H1 (cell line): ENCODE measurements around the gene GIT1. TPM values are rescaled to one million over a fixed set of nuclear protein-coding genes. Genes with fewer than 3 reads are reported as not detected.

Source experiments
- CTCF ChIA-PET: fragments of 300-600 bp; sonication (Branson Sonifier 250); formaldehyde crosslinking; loops from one replicate; lab custom pipeline; 2021; ENCODE audit not compliant: partially characterized antibody; lab: Charles Lee
- POLR2A ChIA-PET: fragments of 300-600 bp; sonication (Branson Sonifier 250); formaldehyde crosslinking; loops from one replicate; lab custom pipeline; 2021; ENCODE audit warnings: inconsistent platforms; ENCODE audit not compliant: partially characterized antibody; lab: Charles Lee
- DNase-seq, 2 experiments: peaks; one replicate each; pipeline versions ENCODE4 v3.0.0 to v3.0.0-alpha.2; 2010 to 2022; ENCODE audit warnings: low spot score in 2 of 2, low read depth in 1 of 2, mixed read lengths in 1 of 2
- FAIRE-seq: peaks from 2 replicates; lab custom pipeline; 2011; peaks lifted over from hg19 to GRCh38; lab: Jason Lieb, UNC
- H2AFZ ChIP-seq: 2 replicates; pipeline ENCODE4 v1.8.1; 2012; ENCODE audit warnings: low read length, inconsistent platforms
- H2AK5ac ChIP-seq: 2 replicates; pipeline ENCODE4 v1.6.1; 2013; ENCODE audit warnings: low read depth, low read length
- H2BK120ac ChIP-seq: replicated peaks from 2 replicates; pipeline ENCODE3; 2013; ENCODE audit warnings: low read depth, low read length, inconsistent platforms
- H2BK12ac ChIP-seq: 2 replicates; pipeline ENCODE4 v1.6.1; 2013; ENCODE audit warnings: low read depth, low read length
- H2BK15ac ChIP-seq: 2 replicates; pipeline ENCODE4 v1.6.1; 2013; ENCODE audit warnings: low read length
- H2BK20ac ChIP-seq: 2 replicates; pipeline ENCODE4 v1.6.1; 2013; ENCODE audit warnings: low read length
- H2BK5ac ChIP-seq: 2 replicates; pipeline ENCODE4 v1.6.1; 2013; ENCODE audit warnings: low read depth, low read length
- H3K14ac ChIP-seq: 2 replicates; pipeline ENCODE4 v1.6.1; 2013; ENCODE audit warnings: inconsistent platforms; ENCODE audit not compliant: insufficient read length
- H3K18ac ChIP-seq: 2 replicates; pipeline ENCODE4 v1.6.1; 2013; ENCODE audit warnings: low read length; ENCODE audit errors: extremely low read depth
- H3K23ac ChIP-seq: 2 replicates; pipeline ENCODE4 v1.6.1; 2013; ENCODE audit warnings: inconsistent platforms; ENCODE audit not compliant: insufficient read length
- H3K23me2 ChIP-seq: 2 replicates; pipeline ENCODE4 v1.6.1; 2013; ENCODE audit warnings: low read depth, low read length
- H3K27ac ChIP-seq: 2 replicates; pipeline ENCODE4 v1.6.1; 2011; ENCODE audit warnings: low read depth, low read length, inconsistent platforms
- H3K27me3 ChIP-seq, 4 experiments: replicated peaks in 1 of 4; 1 replicate in 1 of 4; 2 replicates in 3 of 4; pipeline versions ENCODE4 v1.6.1 to v1.8.1; 2011 to 2013; ENCODE audit warnings: low read length in 3 of 4, mild to moderate bottlenecking in 3 of 4, inconsistent platforms in 2 of 4, mixed read lengths in 2 of 4, moderate library complexity in 1 of 4; ENCODE audit not compliant: control insufficient read depth in 3 of 4, insufficient read depth in 3 of 4; ENCODE audit errors: extremely low read depth in 1 of 4
- H3K36me3 ChIP-seq, 4 experiments: 2 replicates each; pipeline versions ENCODE4 v1.6.1 to v1.8.1; 2011 to 2013; ENCODE audit warnings: mild to moderate bottlenecking in 4 of 4, low read length in 3 of 4, moderate library complexity in 2 of 4, control low read depth in 1 of 4, inconsistent platforms in 1 of 4; ENCODE audit not compliant: insufficient read depth in 4 of 4, control insufficient read depth in 2 of 4
- H3K4ac ChIP-seq: replicated peaks from 2 replicates; pipeline ENCODE3; 2013; ENCODE audit warnings: low read length, low read depth, mixed read lengths, inconsistent platforms; ENCODE audit not compliant: insufficient read length
- H3K4me1 ChIP-seq, 4 experiments: replicated peaks in 1 of 4; 1 replicate in 1 of 4; 2 replicates in 3 of 4; pipeline versions ENCODE4 v1.6.1 to v1.8.1; 2011 to 2013; ENCODE audit warnings: low read length in 3 of 4, inconsistent platforms in 2 of 4, mixed read lengths in 1 of 4; ENCODE audit not compliant: insufficient read depth in 4 of 4, control insufficient read depth in 3 of 4
- H3K4me2 ChIP-seq, 2 experiments: 2 replicates each; pipeline versions ENCODE4 v1.6.1 to v1.8.1; 2011 to 2013; ENCODE audit warnings: low read depth in 2 of 2, low read length in 2 of 2, control low read depth in 1 of 2, inconsistent platforms in 1 of 2, mild to moderate bottlenecking in 1 of 2; ENCODE audit not compliant: insufficient read depth in 1 of 2
- H3K4me3 ChIP-seq, 4 experiments: fragments of 200-600, 300-600 bp in 1 of 4; sonication (generic), shearing (Covaris generic), sonication (Bioruptor Twin) in 1 of 4; 2 replicates each; pipeline versions ENCODE4 v1.5.1 to v1.8.1; 2011 to 2016; ENCODE audit warnings: low read length in 4 of 4, low read depth in 3 of 4, control low read depth in 2 of 4, inconsistent platforms in 2 of 4, mild to moderate bottlenecking in 2 of 4, mixed read lengths in 1 of 4, moderate library complexity in 1 of 4; ENCODE audit not compliant: insufficient read depth in 2 of 4; ENCODE audit errors: extremely low read depth in 1 of 4
- H3K56ac ChIP-seq: replicated peaks from 2 replicates; pipeline ENCODE3; 2013; ENCODE audit warnings: low read depth, mild to moderate bottlenecking, mixed read lengths, low read length, inconsistent platforms; ENCODE audit not compliant: insufficient read length
- H3K79me1 ChIP-seq: 2 replicates; pipeline ENCODE4 v1.6.1; 2013; ENCODE audit warnings: low read depth, low read length, control low read depth
- H3K79me2 ChIP-seq, 2 experiments: 2 replicates each; pipeline versions ENCODE4 v1.6.1 to v1.8.1; 2012 to 2013; ENCODE audit warnings: low read length in 2 of 2, mild to moderate bottlenecking in 2 of 2, inconsistent platforms in 1 of 2; ENCODE audit not compliant: insufficient read depth in 2 of 2, control insufficient read depth in 1 of 2
- H3K9ac ChIP-seq, 4 experiments: replicated peaks in 1 of 4; 1 replicate in 1 of 4; 2 replicates in 3 of 4; pipeline versions ENCODE4 v1.6.1 to v1.8.1; 2011 to 2013; ENCODE audit warnings: low read depth in 3 of 4, low read length in 3 of 4, control low read depth in 2 of 4, mild to moderate bottlenecking in 2 of 4, moderate library complexity in 2 of 4, inconsistent platforms in 1 of 4; ENCODE audit errors: extremely low read depth in 1 of 4
- H3K9me3 ChIP-seq, 2 experiments: 2 replicates each; pipeline versions ENCODE4 v1.6.1 to v1.8.1; 2012 to 2013; ENCODE audit warnings: mild to moderate bottlenecking in 2 of 2, moderate library complexity in 2 of 2, control low read depth in 1 of 2, inconsistent platforms in 1 of 2, low read depth in 1 of 2, low read length in 1 of 2, mixed read lengths in 1 of 2; ENCODE audit not compliant: insufficient read depth in 2 of 2
- H4K20me1 ChIP-seq, 2 experiments: replicated peaks in 1 of 2; 2 replicates each; pipeline versions ENCODE3 to v1.8.1; 2011 to 2013; ENCODE audit warnings: inconsistent platforms in 2 of 2, low read length in 2 of 2, mild to moderate bottlenecking in 1 of 2; ENCODE audit not compliant: insufficient read depth in 2 of 2, control insufficient read depth in 1 of 2
- H4K5ac ChIP-seq: 2 replicates; pipeline ENCODE4 v1.6.1; 2013; ENCODE audit warnings: low read length, low read depth, mixed read lengths, inconsistent platforms; ENCODE audit not compliant: insufficient read length
- H4K8ac ChIP-seq: 2 replicates; pipeline ENCODE4 v1.8.0; 2013; ENCODE audit warnings: mild to moderate bottlenecking, moderate library complexity, low read length, inconsistent platforms; ENCODE audit not compliant: insufficient read depth; ENCODE audit errors: extremely low read depth
- H4K91ac ChIP-seq: replicated peaks from 2 replicates; pipeline ENCODE3; 2013; ENCODE audit warnings: low read length, mixed read lengths, inconsistent platforms; ENCODE audit not compliant: insufficient read length
- CEBPB ChIP-seq: IDR thresholded peaks from 2 replicates; pipeline ENCODE4 v1.6.1; 2012; ENCODE audit warnings: low read depth, low read length
- CREB1 ChIP-seq: IDR thresholded peaks from 2 replicates; pipeline ENCODE4 v1.6.1; 2012; ENCODE audit warnings: inconsistent platforms
- JUN ChIP-seq: IDR thresholded peaks from 2 replicates; pipeline ENCODE4 v1.6.1; 2011; ENCODE audit warnings: low read depth, mild to moderate bottlenecking, improper control_type of control experiment, low read length
- RAD21 ChIP-seq, 2 experiments: IDR thresholded peaks in 1 of 2; conservative IDR thresholded peaks in 1 of 2; 2 replicates each; pipeline ENCODE4 v1.6.1; 2011; ENCODE audit warnings: low read depth in 2 of 2, low read length in 2 of 2, improper control_type of control experiment in 1 of 2, inconsistent platforms in 1 of 2, mild to moderate bottlenecking in 1 of 2, moderate library complexity in 1 of 2
- WGBS, 2 experiments: shearing (Covaris generic) in 1 of 2; methylation state at CpG; one replicate each; pipeline versions ENCODE4 v1.1.6 to v1.1.7; 2013 to 2015; ENCODE audit warnings: low lambda C conversion rate in 2 of 2, mixed read lengths in 2 of 2, inconsistent platforms in 1 of 2, low coverage in 1 of 2, missing lambda C conversion rate in 1 of 2; ENCODE audit not compliant: insufficient replicate concordance in 2 of 2, insufficient coverage in 1 of 2, insufficient read length in 1 of 2; ENCODE audit errors: extremely low coverage in 1 of 2, missing lambda C conversion rate in 1 of 2; 5-methylcytosine and 5-hydroxymethylcytosine counted together
- polyA plus RNA-seq, 7 experiments: library from polyadenylated mRNA; depleted of rRNA in 3 of 7; stranded (reverse) in 5 of 7; unstranded in 2 of 7; fragments of >200 nt in 5 of 7; fragments of 200-250 nt in 2 of 7; gene quantifications; 1 replicate in 5 of 7; 2 replicates in 1 of 7; 4 replicates in 1 of 7; pipeline versions ENCODE4 v1.2.1 to v1.2.3, GENCODE V29; 2011 to 2013; ENCODE audit warnings: missing spikeins in 2 of 7, mixed read lengths in 2 of 7
- total RNA-seq: library from RNA; stranded (reverse); fragmentation: NEBNext Ultra II Directional; extraction: Animal tissue kit (Norgen Biotek cat#: 25700); gene quantifications from 2 replicates; pipeline ENCODE4 v1.2.1, GENCODE V29; 2021

The GIT1 gene
- total and polyA plus RNA-seq, 2 of the 8 experiments (the other 6 are each of a cell fraction or from before 2014, with no cell fraction given): 62.4 to 63.0 TPM

DNA sequence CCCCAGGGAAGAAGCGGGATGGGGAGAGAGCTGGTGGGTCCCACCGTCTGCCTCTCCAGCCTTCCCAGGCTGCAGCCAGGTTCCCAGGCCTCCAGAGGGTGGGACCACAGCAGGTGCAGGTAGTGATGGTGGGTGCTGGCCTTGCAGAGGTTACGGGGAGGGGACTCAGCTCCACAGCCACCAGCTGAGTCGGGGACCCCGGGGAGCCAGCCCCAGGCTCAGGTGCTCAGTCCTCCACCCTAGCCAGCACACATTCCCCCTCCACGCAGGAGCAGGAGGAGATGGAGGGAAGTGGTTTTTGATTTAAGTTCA lies 15.9 kb downstream of the GIT1 start:
- H3K36me3 ChIP-seq: peaks cover 9 to 27% (median 14%) of the 10 kb centered on the region in 4 experiments; a peak in 6 of 8 replicates
- no peak for FAIRE-seq
- CTCF ChIA-PET: interaction anchor here (0.6 to 15.3 kb wide), 21 partner anchors 9 to 977 kb away, joined by 3 to 167 read pairs (median 4); partner anchors contain the start of genes ANKRD13B and CORO6

More for the DNA sequence above, 15.9 kb downstream of the GIT1 start:
- POLR2A ChIA-PET: interaction anchor here (1.1 to 1.5 kb wide), 9 partner anchors 8 to 279 kb away, joined by 3 to 9 read pairs (median 3); partner anchors contain the start of genes ANKRD13B and NUFIP2
- Histone ChIP-seq H3K23ac (no peak overlapping the region), H4K8ac (peak overlapping the region; percentile 78), H2BK20ac (no peak overlapping the region), H2BK15ac (no peak overlapping the region), H3K27ac (no peak overlapping the region), H2BK5ac (no peak overlapping the region), H2AK5ac (no peak overlapping the region), H3K4me3 (no peak overlapping the region), H3K14ac (no peak overlapping the region), H3K23me2 (peaks cover 7% of the 10 kb centered on the region), H3K18ac (no peak overlapping the region), H3K4me2 (no peak overlapping the region), H2BK120ac (no peak overlapping the region), H4K91ac (no peak overlapping the region), H3K79me1 (no peaks in the 10 kb centered on the region), H3K79me2 (no peaks in the 10 kb centered on the region), H2BK12ac (no peak overlapping the region), H3K4me1 (peaks cover 0 to 6% (median 6%) of the 10 kb centered on the region in 4 experiments; a peak in 5 of 7 replicates), H3K27me3 (peaks cover 0 to 11% (median 5%) of the 10 kb centered on the region in 4 experiments; a peak in 4 of 7 replicates), H4K20me1 (peaks cover 1 to 3% of the 10 kb centered on the region in 2 experiments), H3K56ac (no peak overlapping the region), H3K9ac (no peak overlapping the region), H3K9me3 (no peaks in the 10 kb centered on the region), H2AFZ (no peak overlapping the region), H3K4ac (no peak overlapping the region), H4K5ac (no peak overlapping the region)
- 90% methylated on average over 6 of the region's 6 CpGs; no CpG with 5 or more reads in 1 of the 2 experiments for WGBS, 2 experiments
- no peak for DNase-seq
- TF ChIP-seq CEBPB: no peak
- TF ChIP-seq RAD21 (IDR thresholded peaks at IDR 0.05 in 1 of 2, conservative IDR thresholded peaks at IDR 0.05 in 1 of 2; ENCODE audit: low read depth in 2 of 2, low read length in 2 of 2): no peak
- no peak for TF ChIP-seq CREB1
- TF ChIP-seq JUN: no peak
